Hepatocyte (in vitro differentiated cells): Measurements from ENCODE around the gene EXOC6B. TPM values are rescaled to one million over a fixed set of nuclear protein-coding genes. Genes with fewer than 3 reads are reported as not detected.

Experiments
- DNase-seq: peaks from one replicate; pipeline ENCODE4 v3.0.0-alpha.2; 2016; ENCODE audit warnings: low spot score
- H2AFZ ChIP-seq: fragments of 200-600 bp; sonication (generic); 2 replicates; pipeline ENCODE4 v1.6.0; 2016; ENCODE audit warnings: antibody characterized with exemption, mild to moderate bottlenecking
- H3K27ac ChIP-seq: fragments of 200-600 bp; sonication (generic); 2 replicates; pipeline ENCODE4 v1.5.1; 2016; ENCODE audit warnings: mild to moderate bottlenecking
- H3K27me3 ChIP-seq: fragments of 200-600 bp; sonication (generic); 2 replicates; pipeline ENCODE4 v1.6.1; 2016
- H3K36me3 ChIP-seq: fragments of 200-600 bp; sonication (generic); replicated peaks from 2 replicates; pipeline ENCODE4 v1.5.1; 2016; ENCODE audit warnings: low read depth; ENCODE audit not compliant: insufficient read depth
- H3K4me1 ChIP-seq: fragments of 200-600 bp; sonication (generic); 2 replicates; pipeline ENCODE4 v1.5.1; 2016; ENCODE audit warnings: mild to moderate bottlenecking, moderate library complexity; ENCODE audit not compliant: insufficient read depth
- H3K4me2 ChIP-seq: fragments of 200-600 bp; sonication (generic); 2 replicates; pipeline ENCODE4 v1.6.0; 2016
- H3K4me3 ChIP-seq: fragments of 200-600 bp; sonication (generic); 2 replicates; pipeline ENCODE4 v1.5.1; 2016; ENCODE audit warnings: mild to moderate bottlenecking
- H3K79me2 ChIP-seq: fragments of 200-600 bp; sonication (generic); 2 replicates; pipeline ENCODE4 v1.6.0; 2017; ENCODE audit warnings: mild to moderate bottlenecking
- H3K9me2 ChIP-seq: fragments of 200-600 bp; sonication (generic); replicated peaks from 2 replicates; pipeline ENCODE4 v1.6.0; 2017; ENCODE audit warnings: mild to moderate bottlenecking; ENCODE audit not compliant: insufficient read depth
- H3K9me3 ChIP-seq: fragments of 200-600 bp; sonication (generic); 2 replicates; pipeline ENCODE4 v1.5.1; 2016; ENCODE audit warnings: low read depth, mild to moderate bottlenecking
- H4K20me1 ChIP-seq: fragments of 200-600 bp; sonication (generic); 2 replicates; pipeline ENCODE4 v1.6.0; 2016; ENCODE audit warnings: mild to moderate bottlenecking; ENCODE audit not compliant: insufficient read depth, poor library complexity, severe bottlenecking
- CTCF ChIP-seq: fragments of 200-600 bp; sonication (generic); IDR thresholded peaks from 2 replicates; pipeline ENCODE4 v1.5.1; 2016; ENCODE audit warnings: antibody characterized with exemption, mild to moderate bottlenecking; ENCODE audit not compliant: poor library complexity
- EZH2 ChIP-seq: fragments of 200-600 bp; sonication (generic); IDR thresholded peaks from 2 replicates; pipeline ENCODE4 v1.6.1; 2016; ENCODE audit warnings: antibody characterized with exemption, mild to moderate bottlenecking, borderline replicate concordance
- EZH2phosphoT487 ChIP-seq: fragments of 200-600 bp; sonication (generic); IDR thresholded peaks from one replicate; pipeline ENCODE4 v1.6.1; 2018; ENCODE audit warnings: antibody characterized with exemption, mild to moderate bottlenecking, low read depth, moderate library complexity; ENCODE audit not compliant: unreplicated experiment, severe bottlenecking
- WGBS: methylation state at CpG from one replicate; pipeline ENCODE4 v1.1.6; 2016; ENCODE audit warnings: low lambda C conversion rate; ENCODE audit errors: missing lambda C conversion rate; 5-methylcytosine and 5-hydroxymethylcytosine counted together
- polyA plus RNA-seq: library from polyadenylated mRNA; unstranded; fragments of >200 nt; fragmentation: Nextera tagmentation; extraction: Ambion mirVana; gene quantifications from 2 replicates; pipeline ENCODE4 v1.2.1, GENCODE V29; 2016
- total RNA-seq: library from RNA; depleted of rRNA; stranded (reverse); fragments of >200 nt; gene quantifications from 2 replicates; pipeline ENCODE4 v1.2.3, GENCODE V29; 2014

Gene EXOC6B
- total and polyA plus RNA-seq, 2 experiments from 2014 or later, result 11.8 to 36.2 TPM

GRCh38 chr2:72864500-72864899 is 38.7 kb upstream of the EXOC6B start:
- Histone ChIP-seq H4K20me1 (no peaks in the 10 kb centered on the region), H3K4me2 (no peak overlapping the region), H3K79me2 (no peaks in the 10 kb centered on the region), H3K9me3 (no peaks in the 10 kb centered on the region), H2AFZ (no peak overlapping the region), H3K4me3 (no peak overlapping the region), H3K4me1 (no peaks in the 10 kb centered on the region), H3K36me3 (no peaks in the 10 kb centered on the region), H3K9me2 (no peaks in the 10 kb centered on the region), H3K27me3 (peaks cover 12% of the 10 kb centered on the region), H3K27ac (no peak overlapping the region)
- no peak for TF ChIP-seq CTCF
- no peak for TF ChIP-seq EZH2phosphoT487
- DNase-seq, result no peak
- 45% methylated on average over 2 of the region's 2 CpGs for WGBS

GRCh38 chr2:72863046-72863445 is 37.2 kb upstream of the EXOC6B start:
- no peak overlapping the region for H3K27ac ChIP-seq
- no peak overlapping the region for H2AFZ ChIP-seq
- H3K9me3 ChIP-seq, result no peaks in the 10 kb centered on the region
- H3K36me3 ChIP-seq, result no peaks in the 10 kb centered on the region
- no peak overlapping the region for H3K4me3 ChIP-seq
- no peak for DNase-seq
- peaks cover 12% of the 10 kb centered on the region for H3K27me3 ChIP-seq
- TF ChIP-seq EZH2 (no peak), CTCF (no peak), EZH2phosphoT487 (no peak)
- no peaks in the 10 kb centered on the region for H3K79me2 ChIP-seq
- H4K20me1 ChIP-seq, result no peaks in the 10 kb centered on the region
- H3K4me2 ChIP-seq, result peak overlapping the region; percentile 81
- H3K4me1 ChIP-seq, result no peaks in the 10 kb centered on the region
- H3K9me2 ChIP-seq, result no peaks in the 10 kb centered on the region
- 54% methylated on average over 13 of the region's 13 CpGs for WGBS

- Histone ChIP-seq H3K4me3 (no peak overlapping the region), H3K79me2 (no peaks in the 10 kb centered on the region)
- 5% methylated on average over 31 of the region's 33 CpGs for WGBS
Observed at GRCh38 chr2:72862239-72862988, 36.6 kb upstream of the EXOC6B start.

More at GRCh38 chr2:72862239-72862988, 36.6 kb upstream of the EXOC6B start:
- H3K9me2 ChIP-seq, result no peaks in the 10 kb centered on the region
- H4K20me1 ChIP-seq, result no peaks in the 10 kb centered on the region
- peaks cover 12% of the 10 kb centered on the region for H3K27me3 ChIP-seq
- no peaks in the 10 kb centered on the region for H3K9me3 ChIP-seq
- no peaks in the 10 kb centered on the region for H3K4me1 ChIP-seq
- TF ChIP-seq CTCF (peak; percentile 99), EZH2 (no peak), EZH2phosphoT487 (no peak)
- peak; percentile 94 for DNase-seq
- no peak overlapping the region for H3K27ac ChIP-seq
- H2AFZ ChIP-seq, result peak overlapping the region; percentile 39
- peak overlapping the region; percentile 81 for H3K4me2 ChIP-seq
- H3K36me3 ChIP-seq, result no peaks in the 10 kb centered on the region
